ENCODE data around the gene MKNK1.

MKNK1 gene

DNA sequence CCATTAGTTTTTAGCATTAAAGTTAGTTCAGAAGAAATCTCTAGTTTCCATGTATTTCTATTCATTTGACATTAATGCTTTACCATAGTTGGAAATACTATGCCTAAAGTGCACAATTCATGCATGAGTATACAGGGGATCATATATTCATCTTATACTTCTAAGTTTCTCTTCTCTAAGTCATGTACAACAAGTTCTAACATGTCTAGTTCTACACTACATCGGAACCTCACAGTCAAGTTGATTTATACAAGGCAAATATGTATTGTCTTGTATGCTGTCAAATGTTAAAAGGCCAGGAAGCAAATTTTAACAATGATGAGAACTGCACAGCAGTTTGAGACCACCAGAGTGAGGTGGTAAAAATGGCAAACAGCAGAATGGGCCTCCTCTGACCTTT lies 35.5 kb upstream of the MKNK1 start:
- Histone ChIP-seq H3K4me1 (ENCODE audit: control insufficient read depth, insufficient read depth, low read length) (peaks cover 5% of the 10 kb centered on the region), H3K9me3 (ENCODE audit: control insufficient read depth, low read length) (no peaks in the 10 kb centered on the region), H3K4me3 (ENCODE audit: low read length) (no peak overlapping the region), H3K27me3 (ENCODE audit: control insufficient read depth, insufficient read depth, low read length) (no peaks in the 10 kb centered on the region), H3K9ac (ENCODE audit: low read length) (no peak overlapping the region), H3K36me3 (ENCODE audit: control insufficient read depth, insufficient read depth, low read length) (no peaks in the 10 kb centered on the region)

DNA sequence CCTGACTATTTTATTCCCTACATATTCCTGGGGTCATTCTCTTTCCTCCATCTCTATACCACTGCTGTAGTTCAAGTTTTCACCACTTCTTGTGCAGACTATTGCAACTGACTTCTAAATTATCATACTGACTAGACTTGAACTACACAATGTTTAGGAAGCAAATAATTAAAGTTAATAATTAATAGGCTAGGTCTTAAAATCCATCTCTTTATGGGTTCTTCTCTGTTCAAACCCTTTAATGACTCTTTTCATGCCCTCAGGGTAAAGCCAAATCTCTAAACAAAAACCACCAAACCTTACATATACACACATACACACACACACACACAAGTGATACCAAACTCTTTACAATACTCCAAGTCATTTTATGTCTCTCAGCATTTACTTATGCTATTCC lies 34.9 kb upstream of the MKNK1 start:
- Histone ChIP-seq H3K4me3 (ENCODE audit: low read length) (no peak overlapping the region), H3K4me1 (ENCODE audit: control insufficient read depth, insufficient read depth, low read length) (peaks cover 5% of the 10 kb centered on the region), H3K27me3 (ENCODE audit: control insufficient read depth, insufficient read depth, low read length) (no peaks in the 10 kb centered on the region), H3K9ac (ENCODE audit: low read length) (no peak overlapping the region), H3K36me3 (ENCODE audit: control insufficient read depth, insufficient read depth, low read length) (no peaks in the 10 kb centered on the region), H3K9me3 (ENCODE audit: control insufficient read depth, low read length) (no peaks in the 10 kb centered on the region)

GRCh38 chr1:46637444-46638083 lies 33.5 kb upstream of the MKNK1 start:
- Histone ChIP-seq H3K9ac (ENCODE audit: low read length) (no peak overlapping the region), H3K4me1 (ENCODE audit: control insufficient read depth, insufficient read depth, low read length) (peaks cover 5% of the 10 kb centered on the region), H3K4me3 (ENCODE audit: low read length) (no peak overlapping the region), H3K9me3 (ENCODE audit: control insufficient read depth, low read length) (no peaks in the 10 kb centered on the region), H3K27me3 (ENCODE audit: control insufficient read depth, insufficient read depth, low read length) (no peaks in the 10 kb centered on the region), H3K36me3 (ENCODE audit: control insufficient read depth, insufficient read depth, low read length) (no peaks in the 10 kb centered on the region)

- H3K36me3 ChIP-seq (ENCODE audit: control insufficient read depth, insufficient read depth, low read length): peaks cover 5% of the 10 kb centered on the region
- peaks cover 5% of the 10 kb centered on the region for H3K4me1 ChIP-seq (ENCODE audit: control insufficient read depth, insufficient read depth, low read length)
- no peaks in the 10 kb centered on the region for H3K27me3 ChIP-seq (ENCODE audit: control insufficient read depth, insufficient read depth, low read length)
- no peak overlapping the region for H3K9ac ChIP-seq (ENCODE audit: low read length)
- no peaks in the 10 kb centered on the region for H3K9me3 ChIP-seq (ENCODE audit: control insufficient read depth, low read length)
- H3K4me3 ChIP-seq (ENCODE audit: low read length): no peak overlapping the region
Observed at GRCh38 chr1:46635205-46635604, 31.1 kb upstream of the MKNK1 start.

GRCh38 chr1:46630719-46631118 lies 26.7 kb upstream of the MKNK1 start:
- Histone ChIP-seq H3K4me1 (ENCODE audit: control insufficient read depth, insufficient read depth, low read length) (no peaks in the 10 kb centered on the region), H3K36me3 (ENCODE audit: control insufficient read depth, insufficient read depth, low read length) (peaks cover 5% of the 10 kb centered on the region), H3K9me3 (ENCODE audit: control insufficient read depth, low read length) (no peaks in the 10 kb centered on the region), H3K9ac (ENCODE audit: low read length) (no peak overlapping the region), H3K27me3 (ENCODE audit: control insufficient read depth, insufficient read depth, low read length) (no peaks in the 10 kb centered on the region), H3K4me3 (ENCODE audit: low read length) (no peak overlapping the region)

GRCh38 chr1:46623743-46624644 lies 19.9 kb upstream of the MKNK1 start:
- no peaks in the 10 kb centered on the region for H3K36me3 ChIP-seq (ENCODE audit: control insufficient read depth, insufficient read depth, low read length)
- H3K4me3 ChIP-seq (ENCODE audit: low read length): no peak overlapping the region
- H3K9me3 ChIP-seq (ENCODE audit: control insufficient read depth, low read length): no peaks in the 10 kb centered on the region
- H3K4me1 ChIP-seq (ENCODE audit: control insufficient read depth, insufficient read depth, low read length): no peaks in the 10 kb centered on the region
- no peak overlapping the region for H3K9ac ChIP-seq (ENCODE audit: low read length)
- no peaks in the 10 kb centered on the region for H3K27me3 ChIP-seq (ENCODE audit: control insufficient read depth, insufficient read depth, low read length)

DNA sequence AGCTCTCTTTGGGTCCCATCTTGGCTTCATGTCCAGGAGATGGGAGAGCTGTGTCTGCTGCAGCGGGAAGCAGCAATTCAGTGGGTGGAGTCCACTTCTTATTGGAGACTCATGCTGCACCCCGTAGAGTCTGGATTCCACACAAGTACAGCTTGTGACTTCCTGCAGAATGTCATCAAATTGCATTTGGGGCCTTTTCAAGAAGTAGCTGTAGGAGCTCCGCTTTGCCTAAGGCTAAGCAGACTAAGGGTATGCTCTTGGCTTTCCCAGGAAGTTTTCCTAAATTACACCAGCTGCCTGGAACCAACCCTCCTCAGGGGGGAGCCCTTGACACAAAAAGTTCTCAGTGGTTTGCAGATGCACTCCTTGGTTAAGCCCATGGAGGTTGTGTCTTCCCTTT lies 18.3 kb upstream of the MKNK1 start:
- Histone ChIP-seq H3K4me3 (ENCODE audit: low read length) (no peak overlapping the region), H3K27me3 (ENCODE audit: control insufficient read depth, insufficient read depth, low read length) (no peaks in the 10 kb centered on the region), H3K36me3 (ENCODE audit: control insufficient read depth, insufficient read depth, low read length) (no peaks in the 10 kb centered on the region), H3K4me1 (ENCODE audit: control insufficient read depth, insufficient read depth, low read length) (no peaks in the 10 kb centered on the region), H3K9me3 (ENCODE audit: control insufficient read depth, low read length) (no peaks in the 10 kb centered on the region), H3K9ac (ENCODE audit: low read length) (no peak overlapping the region)

DNA sequence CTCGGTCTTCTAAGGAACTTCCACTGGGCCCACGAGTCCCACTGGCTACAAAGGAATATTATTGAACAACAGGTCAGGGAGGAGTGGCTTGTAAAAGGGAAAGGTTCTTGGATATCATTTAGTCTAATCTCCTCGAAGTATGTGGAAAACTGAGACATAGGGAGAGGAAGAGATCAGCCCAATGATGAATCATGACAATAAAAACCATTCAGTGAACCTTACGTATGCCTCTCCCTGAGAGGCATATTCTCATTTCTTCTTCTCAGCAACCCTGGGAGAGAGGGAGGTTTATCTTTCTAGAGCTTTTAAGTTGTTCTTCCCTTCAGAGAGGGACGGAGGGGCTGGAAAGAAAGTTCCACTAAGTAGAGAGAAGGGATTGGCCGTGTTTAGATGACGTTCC lies 17.9 kb upstream of the MKNK1 start:
- no peaks in the 10 kb centered on the region for H3K9me3 ChIP-seq (ENCODE audit: control insufficient read depth, low read length)
- H3K27me3 ChIP-seq (ENCODE audit: control insufficient read depth, insufficient read depth, low read length): no peaks in the 10 kb centered on the region
- no peaks in the 10 kb centered on the region for H3K4me1 ChIP-seq (ENCODE audit: control insufficient read depth, insufficient read depth, low read length)
- H3K9ac ChIP-seq (ENCODE audit: low read length): no peak overlapping the region
- no peaks in the 10 kb centered on the region for H3K36me3 ChIP-seq (ENCODE audit: control insufficient read depth, insufficient read depth, low read length)
- H3K4me3 ChIP-seq (ENCODE audit: low read length): no peak overlapping the region

DNA sequence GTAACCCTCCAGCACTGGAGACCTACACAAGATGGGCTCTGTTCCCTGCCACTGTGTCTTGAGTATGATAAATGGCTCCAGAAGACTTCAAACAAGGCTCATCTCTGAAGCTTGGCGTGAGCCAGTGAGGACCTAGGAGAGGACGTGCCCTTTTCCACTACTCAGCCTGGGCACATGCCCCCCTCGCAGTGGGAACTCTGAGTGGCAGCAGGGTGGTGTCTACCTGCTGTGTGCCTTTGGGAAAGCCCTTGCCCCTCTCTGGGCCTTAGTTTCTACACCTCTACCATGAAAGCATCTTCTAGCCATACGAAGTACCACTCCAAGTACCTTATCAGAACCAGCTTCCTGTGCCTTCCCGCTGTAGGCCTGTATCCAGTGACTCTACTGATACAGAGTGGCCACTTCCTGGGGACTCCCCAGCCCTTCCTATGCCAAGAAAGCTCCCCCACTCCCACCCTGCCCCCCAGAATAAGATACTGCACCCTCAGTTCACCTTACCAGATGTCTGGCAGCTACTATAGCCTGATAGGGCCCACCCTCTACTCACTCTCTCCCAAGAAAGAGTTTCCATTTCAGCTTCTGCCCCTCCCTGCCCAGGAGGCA lies 15.7 kb upstream of the MKNK1 start:
- Histone ChIP-seq H3K27me3 (ENCODE audit: control insufficient read depth, insufficient read depth, low read length) (no peaks in the 10 kb centered on the region), H3K4me1 (ENCODE audit: control insufficient read depth, insufficient read depth, low read length) (peaks cover 14% of the 10 kb centered on the region), H3K9me3 (ENCODE audit: control insufficient read depth, low read length) (no peaks in the 10 kb centered on the region), H3K9ac (ENCODE audit: low read length) (no peak overlapping the region), H3K4me3 (ENCODE audit: low read length) (no peak overlapping the region), H3K36me3 (ENCODE audit: control insufficient read depth, insufficient read depth, low read length) (no peaks in the 10 kb centered on the region)

DNA sequence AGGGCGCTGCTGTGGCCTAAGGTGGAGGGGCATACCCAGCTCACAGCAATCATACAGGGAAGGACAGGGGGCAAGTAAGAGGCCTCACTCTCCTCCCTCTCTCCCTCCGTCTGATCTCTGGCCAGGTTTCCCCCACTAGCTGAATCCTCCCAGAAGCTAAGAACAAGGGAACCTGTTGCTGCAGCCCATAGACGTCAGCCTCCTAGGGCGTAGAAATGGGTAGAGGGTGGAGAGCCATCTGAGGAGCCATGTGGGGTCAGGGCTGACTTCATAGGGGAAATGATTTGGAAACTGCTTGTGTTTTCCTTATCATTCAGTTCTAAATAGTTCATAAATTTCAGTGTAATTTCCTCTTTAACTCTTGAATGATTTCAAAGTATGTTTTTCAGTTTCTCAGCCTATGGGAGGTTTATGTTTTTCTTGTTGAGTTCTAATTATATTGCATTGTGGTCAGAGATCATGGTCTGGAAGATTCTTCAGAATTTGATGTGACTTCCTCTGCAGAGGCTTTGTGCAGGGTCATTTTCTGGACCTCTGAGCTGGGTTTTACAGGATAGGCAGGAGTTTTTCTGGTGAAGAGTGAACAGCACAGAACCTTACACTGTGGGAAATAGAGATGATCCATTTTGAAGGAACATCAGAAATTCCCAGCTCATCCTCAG lies 14.8 kb upstream of the MKNK1 start:
- H3K9me3 ChIP-seq (ENCODE audit: control insufficient read depth, low read length): no peaks in the 10 kb centered on the region
- H3K9ac ChIP-seq (ENCODE audit: low read length): no peak overlapping the region
- H3K36me3 ChIP-seq (ENCODE audit: control insufficient read depth, insufficient read depth, low read length): no peaks in the 10 kb centered on the region
- peaks cover 23% of the 10 kb centered on the region for H3K4me1 ChIP-seq (ENCODE audit: control insufficient read depth, insufficient read depth, low read length)
- H3K27me3 ChIP-seq (ENCODE audit: control insufficient read depth, insufficient read depth, low read length): no peaks in the 10 kb centered on the region
- no peak overlapping the region for H3K4me3 ChIP-seq (ENCODE audit: low read length)

DNA sequence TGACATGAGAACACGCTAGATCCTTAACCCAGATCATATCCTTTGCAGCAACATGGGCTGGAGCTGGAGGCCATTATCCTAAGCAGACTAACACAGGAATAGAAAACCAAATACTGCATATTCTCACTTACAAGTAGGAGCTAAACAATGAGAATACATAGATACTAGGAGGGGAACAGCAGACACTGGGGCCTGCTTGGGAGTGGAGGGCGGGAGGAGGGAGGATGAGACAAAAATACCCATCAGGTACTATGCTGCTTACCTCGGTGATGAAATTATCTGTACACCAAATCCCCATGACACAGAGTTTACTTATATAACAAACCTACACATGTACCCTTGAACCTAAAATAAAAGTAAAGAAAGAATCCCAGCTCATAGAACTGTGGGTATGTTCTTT lies 13.8 kb upstream of the MKNK1 start:
- H3K4me1 ChIP-seq (ENCODE audit: control insufficient read depth, insufficient read depth, low read length): peaks cover 30% of the 10 kb centered on the region
- H3K4me3 ChIP-seq (ENCODE audit: low read length): no peak overlapping the region
- H3K9me3 ChIP-seq (ENCODE audit: control insufficient read depth, low read length): no peaks in the 10 kb centered on the region
- H3K9ac ChIP-seq (ENCODE audit: low read length): no peak overlapping the region
- no peaks in the 10 kb centered on the region for H3K36me3 ChIP-seq (ENCODE audit: control insufficient read depth, insufficient read depth, low read length)
- no peaks in the 10 kb centered on the region for H3K27me3 ChIP-seq (ENCODE audit: control insufficient read depth, insufficient read depth, low read length)
